Liver (tissue), 9 donors: ENCODE data around the gene PCSK6. TPM values are rescaled to one million over a fixed set of nuclear protein-coding genes. Genes with fewer than 3 reads are reported as not detected.

Source experiments
- DNase-seq: peaks from one replicate; pipeline ENCODE4 v3.0.0-alpha.2; 2017; ENCODE audit warnings: low spot score
- H3K27ac ChIP-seq, 2 donors: one replicate each; pipeline ENCODE4 v1.7.0; 2013; ENCODE audit warnings: inconsistent platforms in 2 of 2, low read length in 2 of 2, control low read depth in 1 of 2, low read depth in 1 of 2, mild to moderate bottlenecking in 1 of 2
- H3K27me3 ChIP-seq, 4 donors: one replicate each; pipeline versions ENCODE4 v1.6.1 to v1.7.0; 2013; ENCODE audit warnings: low read length in 3 of 4, inconsistent platforms in 1 of 4, mild to moderate bottlenecking in 1 of 4, moderate library complexity in 1 of 4; ENCODE audit not compliant: control insufficient read depth in 4 of 4, insufficient read depth in 4 of 4
- H3K36me3 ChIP-seq, 4 donors: one replicate each; pipeline versions ENCODE4 v1.6.1 to v1.7.0; 2013; ENCODE audit warnings: low read length in 3 of 4, mild to moderate bottlenecking in 3 of 4, low read depth in 1 of 4, moderate library complexity in 1 of 4; ENCODE audit not compliant: control insufficient read depth in 4 of 4, insufficient read depth in 3 of 4
- H3K4me1 ChIP-seq, 4 donors: one replicate each; pipeline versions ENCODE4 v1.6.1 to v1.7.0; 2013; ENCODE audit warnings: low read length in 3 of 4, mild to moderate bottlenecking in 3 of 4, moderate library complexity in 1 of 4; ENCODE audit not compliant: control insufficient read depth in 4 of 4, insufficient read depth in 4 of 4
- H3K4me3 ChIP-seq, 3 donors: one replicate each; pipeline versions ENCODE4 v1.6.1 to v1.7.0; 2013; ENCODE audit warnings: low read length in 3 of 3, control low read depth in 1 of 3, low read depth in 1 of 3, mild to moderate bottlenecking in 1 of 3
- H3K9ac ChIP-seq, 2 donors: one replicate each; pipeline ENCODE4 v1.7.0; 2013; ENCODE audit warnings: low read length in 2 of 2, mild to moderate bottlenecking in 2 of 2, moderate library complexity in 2 of 2, control low read depth in 1 of 2, low read depth in 1 of 2
- H3K9me3 ChIP-seq, 4 donors: one replicate each; pipeline versions ENCODE4 v1.6.1 to v1.7.0; 2013; ENCODE audit warnings: low read length in 3 of 4; ENCODE audit not compliant: control insufficient read depth in 4 of 4
- EGR1 ChIP-seq, 2 donors: IDR thresholded peaks; 2 replicates each; pipeline ENCODE4 v1.6.1; 2016 to 2018; ENCODE audit warnings: antibody characterized with exemption in 2 of 2, low read depth in 2 of 2
- FOXA1 ChIP-seq: IDR thresholded peaks from 2 replicates; pipeline ENCODE4 v1.6.1; 2016; ENCODE audit warnings: antibody characterized with exemption
- FOXA2 ChIP-seq: IDR thresholded peaks from 2 replicates; pipeline ENCODE4 v1.6.1; 2016; ENCODE audit warnings: antibody characterized with exemption
- GABPA ChIP-seq, 2 donors: IDR thresholded peaks in 1 of 2; conservative IDR thresholded peaks in 1 of 2; 2 replicates each; pipeline ENCODE4 v1.6.1; 2016; ENCODE audit warnings: antibody characterized with exemption in 2 of 2, mild to moderate bottlenecking in 1 of 2, moderate library complexity in 1 of 2
- HNF4A ChIP-seq, 2 donors: conservative IDR thresholded peaks; 2 replicates each; pipeline ENCODE4 v1.6.1; 2016; ENCODE audit warnings: antibody characterized with exemption in 2 of 2, mild to moderate bottlenecking in 2 of 2
- HNF4G ChIP-seq: IDR thresholded peaks from 2 replicates; pipeline ENCODE4 v1.6.1; 2016; ENCODE audit warnings: antibody characterized with exemption
- JUND ChIP-seq, 2 donors: IDR thresholded peaks; 2 replicates each; pipeline ENCODE4 v1.6.1; 2016; ENCODE audit warnings: antibody characterized with exemption in 2 of 2
- NR2F2 ChIP-seq: IDR thresholded peaks from 2 replicates; pipeline ENCODE4 v1.6.1; 2016; ENCODE audit warnings: antibody characterized with exemption
- RAD21 ChIP-seq, 2 donors: IDR thresholded peaks; 2 replicates each; pipeline ENCODE4 v1.6.1; 2016; ENCODE audit warnings: antibody characterized with exemption in 2 of 2, mild to moderate bottlenecking in 2 of 2
- REST ChIP-seq: IDR thresholded peaks from 2 replicates; pipeline ENCODE4 v1.6.1; 2016; ENCODE audit warnings: antibody characterized with exemption, mild to moderate bottlenecking
- RXRA ChIP-seq, 2 donors: IDR thresholded peaks; 2 replicates each; pipeline ENCODE4 v1.6.1; 2017 to 2018; ENCODE audit warnings: antibody characterized with exemption in 2 of 2, mild to moderate bottlenecking in 1 of 2
- SP1 ChIP-seq: IDR thresholded peaks from 2 replicates; pipeline ENCODE4 v1.6.1; 2018; ENCODE audit warnings: antibody characterized with exemption, mild to moderate bottlenecking
- TAF1 ChIP-seq: conservative IDR thresholded peaks from 2 replicates; pipeline ENCODE4 v1.6.1; 2016; ENCODE audit warnings: antibody characterized with exemption, mild to moderate bottlenecking
- YY1 ChIP-seq: IDR thresholded peaks from 2 replicates; pipeline ENCODE4 v1.6.1; 2016; ENCODE audit warnings: antibody characterized with exemption, mild to moderate bottlenecking
- WGBS: extraction: QIAGEN DNeasy Blood & Tissue Kit; methylation state at CpG from one replicate; pipeline ENCODE4 v1.1.7; 2013; 5-methylcytosine and 5-hydroxymethylcytosine counted together
- polyA plus RNA-seq, 2 donors: library from polyadenylated mRNA; stranded (reverse) in 1 of 2; unstranded in 1 of 2; fragments of 200-250 nt in 1 of 2; fragments of >200 nt in 1 of 2; fragmentation: Nextera tagmentation in 1 of 2; extraction: Ambion mirVana in 1 of 2; gene quantifications; one replicate each; pipeline versions ENCODE4 v1.2.1 to v1.2.3, GENCODE V29; 2013 to 2015
- total RNA-seq, 2 donors: library from RNA; depleted of rRNA; stranded (reverse); fragments of >200 nt; gene quantifications; one replicate each; pipeline ENCODE4 v1.2.3, GENCODE V29; 2014
- TF ChIP-seq, protein P1 (sequence below): fragments of 150-350 bp; IDR thresholded peaks from 2 replicates; pipeline ENCODE4 v1.5.1; 2017; ENCODE audit warnings: improper control_type of control experiment, low read depth, low read length; ENCODE audit not compliant: missing input control
- TF ChIP-seq, protein P2 (sequence below): IDR thresholded peaks from 2 replicates; pipeline ENCODE4 v1.6.1; 2016; ENCODE audit warnings: antibody characterized with exemption
- TF ChIP-seq, protein P3 (sequence below): IDR thresholded peaks from 2 replicates; pipeline ENCODE4 v1.6.1; 2016; ENCODE audit warnings: antibody characterized with exemption
- TF ChIP-seq, protein P4 (sequence below): IDR thresholded peaks from 2 replicates; pipeline ENCODE4 v1.6.1; 2016; ENCODE audit warnings: antibody characterized with exemption
- donor health status: healthy.
- donor health status: healthy.
- donor health status: healthy.
- donor health status: healthy.
- donor health status: healthy.

The PCSK6 gene
- total and polyA plus RNA-seq, 4 donors: 94.8 to 398 (median 168) TPM

DNA sequence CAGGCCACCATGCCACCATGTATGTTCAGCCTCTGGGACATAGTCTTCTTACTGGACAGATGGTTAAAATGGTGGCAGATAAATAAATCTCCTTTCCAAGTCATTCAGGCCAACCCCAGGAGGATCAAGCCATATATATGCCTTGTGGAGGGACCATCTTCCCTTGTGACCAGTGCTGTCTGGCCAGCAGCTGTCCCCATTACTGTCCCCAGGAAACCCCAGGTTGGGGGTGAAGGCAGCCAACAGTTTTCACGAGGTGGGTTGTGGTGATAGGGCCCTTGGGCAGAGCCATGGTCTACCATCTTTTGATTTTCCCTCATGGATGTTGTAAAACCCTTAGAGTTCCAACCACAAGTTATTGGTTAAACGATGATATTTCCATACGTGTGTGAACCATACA is 48.7 kb upstream of the PCSK6 start:
- H3K9ac ChIP-seq: no peak overlapping the region
- peaks cover 0 to 3% (median 1%) of the 10 kb centered on the region in 4 donors for H3K9me3 ChIP-seq
- H3K4me1 ChIP-seq: peaks cover 0 to 5% (median 2%) of the 10 kb centered on the region in 4 donors
- H3K27ac ChIP-seq: no peak overlapping the region
- DNase-seq: no peak
- H3K4me3 ChIP-seq: no peak overlapping the region
- H3K36me3 ChIP-seq: no peaks in the 10 kb centered on the region
- TF ChIP-seq SP1 (no peak), REST (no peak), JUND (IDR thresholded peaks at IDR 0.05) (no peak), FOXA1 (no peak), FOXA2 (no peak), YY1 (no peak), RAD21 (IDR thresholded peaks at IDR 0.05) (no peak), NR2F2 (no peak), HNF4A (conservative IDR thresholded peaks at IDR 0.05) (no peak), HNF4G (no peak), RXRA (IDR thresholded peaks at IDR 0.05) (no peak), GABPA (IDR thresholded peaks at IDR 0.05 in 1 of 2, conservative IDR thresholded peaks at IDR 0.05 in 1 of 2) (no peak), EGR1 (IDR thresholded peaks at IDR 0.05; ENCODE audit: low read depth in 2 of 2) (no peak), TAF1 (no peak)
- TF ChIP-seq, protein P1, sequence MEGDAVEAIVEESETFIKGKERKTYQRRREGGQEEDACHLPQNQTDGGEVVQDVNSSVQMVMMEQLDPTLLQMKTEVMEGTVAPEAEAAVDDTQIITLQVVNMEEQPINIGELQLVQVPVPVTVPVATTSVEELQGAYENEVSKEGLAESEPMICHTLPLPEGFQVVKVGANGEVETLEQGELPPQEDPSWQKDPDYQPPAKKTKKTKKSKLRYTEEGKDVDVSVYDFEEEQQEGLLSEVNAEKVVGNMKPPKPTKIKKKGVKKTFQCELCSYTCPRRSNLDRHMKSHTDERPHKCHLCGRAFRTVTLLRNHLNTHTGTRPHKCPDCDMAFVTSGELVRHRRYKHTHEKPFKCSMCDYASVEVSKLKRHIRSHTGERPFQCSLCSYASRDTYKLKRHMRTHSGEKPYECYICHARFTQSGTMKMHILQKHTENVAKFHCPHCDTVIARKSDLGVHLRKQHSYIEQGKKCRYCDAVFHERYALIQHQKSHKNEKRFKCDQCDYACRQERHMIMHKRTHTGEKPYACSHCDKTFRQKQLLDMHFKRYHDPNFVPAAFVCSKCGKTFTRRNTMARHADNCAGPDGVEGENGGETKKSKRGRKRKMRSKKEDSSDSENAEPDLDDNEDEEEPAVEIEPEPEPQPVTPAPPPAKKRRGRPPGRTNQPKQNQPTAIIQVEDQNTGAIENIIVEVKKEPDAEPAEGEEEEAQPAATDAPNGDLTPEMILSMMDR: no peak
- TF ChIP-seq, protein P2, sequence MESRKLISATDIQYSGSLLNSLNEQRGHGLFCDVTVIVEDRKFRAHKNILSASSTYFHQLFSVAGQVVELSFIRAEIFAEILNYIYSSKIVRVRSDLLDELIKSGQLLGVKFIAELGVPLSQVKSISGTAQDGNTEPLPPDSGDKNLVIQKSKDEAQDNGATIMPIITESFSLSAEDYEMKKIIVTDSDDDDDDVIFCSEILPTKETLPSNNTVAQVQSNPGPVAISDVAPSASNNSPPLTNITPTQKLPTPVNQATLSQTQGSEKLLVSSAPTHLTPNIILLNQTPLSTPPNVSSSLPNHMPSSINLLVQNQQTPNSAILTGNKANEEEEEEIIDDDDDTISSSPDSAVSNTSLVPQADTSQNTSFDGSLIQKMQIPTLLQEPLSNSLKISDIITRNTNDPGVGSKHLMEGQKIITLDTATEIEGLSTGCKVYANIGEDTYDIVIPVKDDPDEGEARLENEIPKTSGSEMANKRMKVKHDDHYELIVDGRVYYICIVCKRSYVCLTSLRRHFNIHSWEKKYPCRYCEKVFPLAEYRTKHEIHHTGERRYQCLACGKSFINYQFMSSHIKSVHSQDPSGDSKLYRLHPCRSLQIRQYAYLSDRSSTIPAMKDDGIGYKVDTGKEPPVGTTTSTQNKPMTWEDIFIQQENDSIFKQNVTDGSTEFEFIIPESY: no peak
- TF ChIP-seq, protein P3, sequence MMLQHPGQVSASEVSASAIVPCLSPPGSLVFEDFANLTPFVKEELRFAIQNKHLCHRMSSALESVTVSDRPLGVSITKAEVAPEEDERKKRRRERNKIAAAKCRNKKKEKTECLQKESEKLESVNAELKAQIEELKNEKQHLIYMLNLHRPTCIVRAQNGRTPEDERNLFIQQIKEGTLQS: no peak
- TF ChIP-seq, protein P4, sequence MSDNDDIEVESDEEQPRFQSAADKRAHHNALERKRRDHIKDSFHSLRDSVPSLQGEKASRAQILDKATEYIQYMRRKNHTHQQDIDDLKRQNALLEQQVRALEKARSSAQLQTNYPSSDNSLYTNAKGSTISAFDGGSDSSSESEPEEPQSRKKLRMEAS: no peak
- WGBS: 82% methylated on average over 3 of the region's 3 CpGs
- no peaks in the 10 kb centered on the region for H3K27me3 ChIP-seq
